Left cardiac atrium (tissue), 4 donors: Measurements from ENCODE around the gene PDXDC1. TPM values are rescaled to one million over a fixed set of nuclear protein-coding genes. Genes with fewer than 3 reads are reported as not detected.
"Not testable (repeated sequence)": the region's sequence is repeated elsewhere in the genome, so short reads cannot be mapped to it uniquely, and the experiment has no call there.

Source experiments
- ATAC-seq, 2 donors: fragments of 200-7000 bp; cut with Tn5 transposase; one replicate each; pipeline ENCODE4 v1.9.1; 2020; ENCODE audit warnings: mild to moderate bottlenecking in 2 of 2, moderate library complexity in 2 of 2
- DNase-seq: peaks from one replicate; pipeline ENCODE4 v3.0.0-alpha.2; 2020
- intact Hi-C, 2 donors: fragments of 100-400 bp; cut with DNase I; formaldehyde crosslinking; loops; one replicate each; pipeline versions ENCODE4 v1.14.1 to v1.15.1; 2022 to 2023
- total RNA-seq, 2 donors: library from RNA; stranded (reverse); fragmentation: NEBNext Ultra II Directional; extraction: Animal tissue kit (Norgen Biotek cat#: 25700); gene quantifications; one replicate each; pipeline ENCODE4 v1.2.1, GENCODE V29; 2021
- donor health status: DM: no; HTN: yes; CAD: no.
- donor health status: DM: no; HTN: yes; CAD: no; lungs with severe emphysema.
- donor health status: DM: yes; HTN: yes; CAD: no.
- donor health status: Dilated cardiomyopathy.

Gene PDXDC1
- total RNA-seq, 2 donors from 2014 or later = 73.8 to 103 TPM

DNA sequence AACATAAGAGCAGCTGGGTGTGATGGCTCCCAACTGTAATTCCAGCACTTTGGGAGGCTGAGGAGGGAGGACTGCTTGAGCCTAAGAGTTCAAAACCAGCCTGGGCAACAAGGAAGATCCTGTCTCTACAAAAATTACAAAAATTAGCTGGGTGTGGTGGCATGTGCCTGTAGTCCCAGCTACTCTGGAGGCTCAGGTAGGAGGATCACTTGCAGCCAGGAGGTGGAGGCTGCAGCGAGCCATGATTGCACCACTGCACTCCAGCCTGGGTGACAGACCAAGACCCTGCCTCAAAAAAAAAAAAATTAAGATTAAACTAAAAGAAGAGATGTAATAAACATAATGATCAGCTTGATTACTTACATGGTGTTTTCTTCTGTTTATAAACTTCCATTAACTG lies 75.6 kb downstream of the PDXDC1 start:
- ATAC-seq = not testable (repeated sequence)

DNA sequence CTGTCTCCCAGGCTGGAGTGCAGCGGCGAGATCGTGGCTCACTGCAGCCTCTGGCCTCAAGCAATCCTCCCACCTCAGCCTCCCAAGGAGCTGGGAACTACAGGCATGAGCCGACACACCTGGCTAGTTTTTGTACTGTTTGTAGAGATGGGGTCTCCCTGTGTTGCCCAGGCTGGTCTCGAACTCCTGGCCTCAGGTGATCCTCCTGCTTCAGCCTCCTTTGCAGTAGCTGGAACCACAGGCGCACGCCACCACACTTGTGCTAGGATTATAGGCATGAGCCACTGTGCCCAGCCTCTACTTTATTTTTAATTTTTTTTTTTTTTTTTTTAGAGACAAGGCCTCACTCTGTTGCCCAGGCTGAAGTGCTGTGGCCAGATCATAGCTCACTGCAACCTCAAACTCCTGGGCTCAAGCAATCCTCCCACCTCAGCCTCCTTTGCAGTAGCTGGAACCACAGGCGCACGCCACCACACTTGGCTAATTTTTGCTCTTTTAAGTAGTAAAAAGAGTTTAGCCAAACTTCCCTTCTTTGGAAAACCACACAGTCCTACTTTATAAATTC lies 76.6 kb downstream of the PDXDC1 start:
- ATAC-seq (no peak), DNase-seq (no peak)
- intact Hi-C loops = no loop called here

More for the DNA sequence above, 75.6 kb downstream of the PDXDC1 start:
- DNase-seq, intact Hi-C loops: not testable (repeated sequence)

DNA sequence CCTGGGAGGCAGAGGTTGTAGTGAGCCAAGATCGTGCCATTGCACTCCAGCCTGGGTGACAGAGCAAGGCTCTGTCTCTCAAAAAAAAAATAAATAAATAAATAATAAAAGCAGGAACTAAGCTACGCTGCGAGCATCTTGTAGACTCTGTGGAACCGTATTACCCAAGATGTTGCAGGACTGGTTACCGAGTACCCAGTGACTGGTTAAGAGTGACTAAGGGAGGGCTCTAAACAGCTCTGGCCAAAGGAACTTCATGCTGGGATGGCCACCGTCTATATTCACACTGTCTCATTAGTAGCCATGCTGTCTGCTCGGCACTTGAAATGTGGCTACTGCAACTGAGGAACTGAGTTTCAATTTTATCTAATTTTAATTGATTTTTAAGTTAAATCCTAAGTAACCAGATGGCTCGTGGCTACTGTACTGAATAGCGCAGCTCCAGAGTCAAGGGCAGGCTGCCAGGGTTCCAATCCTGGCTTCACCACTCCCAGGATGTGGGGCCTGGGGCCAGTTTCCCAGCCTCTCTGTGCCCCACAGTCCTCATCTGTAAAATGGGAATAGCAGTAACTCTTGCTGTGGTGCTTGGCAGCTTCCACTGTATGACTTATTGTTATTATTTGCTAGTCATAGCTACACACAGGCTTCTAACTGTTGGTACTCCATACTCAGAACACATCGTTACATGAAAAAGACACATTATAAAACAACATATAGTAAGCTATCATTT lies 78.1 kb downstream of the PDXDC1 start:
- peak; percentile 52 for DNase-seq

DNA sequence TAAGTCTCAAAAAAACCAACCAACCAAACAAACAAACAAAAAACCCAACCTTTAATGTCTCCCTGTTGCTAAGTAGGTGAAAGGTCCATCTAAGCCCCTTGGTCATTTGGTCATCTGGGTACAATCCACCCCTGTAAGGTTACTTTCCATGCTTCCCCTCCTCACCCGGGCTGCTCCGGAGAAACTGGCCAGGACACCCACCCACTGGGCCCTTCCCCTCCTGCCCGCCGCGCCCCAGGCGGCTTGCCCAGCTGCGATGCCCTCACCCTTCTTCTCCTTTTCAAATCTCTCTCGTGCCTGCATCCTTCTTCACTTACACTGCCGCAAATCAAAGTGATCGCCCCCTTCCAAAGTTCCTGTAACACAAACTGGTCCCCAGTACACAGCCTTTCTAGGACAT lies 79.1 kb downstream of the PDXDC1 start:
- ATAC-seq (no peak), DNase-seq (no peak)
- intact Hi-C loops = no loop called here

More for the DNA sequence above, 78.1 kb downstream of the PDXDC1 start:
- intact Hi-C loops = no loop called here
- ATAC-seq = no peak

DNA sequence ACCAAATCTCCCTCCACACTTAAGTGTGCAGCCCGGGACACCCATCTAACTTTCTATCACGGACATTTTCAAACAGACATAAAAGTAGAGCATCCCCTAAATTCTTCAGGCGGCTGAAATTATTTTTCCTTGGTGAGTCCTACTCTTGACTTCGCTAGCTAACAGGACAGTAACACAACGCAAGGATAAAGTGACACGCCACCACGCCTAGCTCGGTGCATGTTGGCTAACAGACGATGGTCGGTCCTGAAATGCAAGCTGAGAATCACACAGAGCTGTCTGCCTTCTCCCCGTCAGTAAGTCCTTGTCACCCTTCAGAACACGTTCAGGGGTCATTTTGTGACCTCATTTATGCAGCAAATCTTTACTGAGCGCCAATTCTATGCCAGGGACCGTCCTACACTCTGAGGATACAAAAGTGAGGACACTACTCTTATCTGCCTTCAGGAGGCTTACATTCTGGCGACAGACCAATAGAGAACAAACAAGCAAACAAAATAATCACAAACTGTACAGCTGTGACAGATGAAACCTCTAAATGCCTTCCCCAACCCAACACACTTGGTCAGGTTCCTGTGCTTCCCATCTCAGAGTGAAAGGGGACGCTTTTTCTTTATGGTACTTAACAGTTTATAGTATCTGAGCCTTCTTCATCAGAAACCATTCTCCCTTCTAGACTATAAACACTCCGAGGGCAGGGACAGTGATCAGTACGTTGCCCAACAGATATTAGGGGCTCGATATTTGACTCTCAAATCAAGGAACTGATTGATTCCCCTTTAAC lies 79.7 kb downstream of the PDXDC1 start:
- no peak for DNase-seq
- intact Hi-C loops = no loop called here
- ATAC-seq = no peak

DNA sequence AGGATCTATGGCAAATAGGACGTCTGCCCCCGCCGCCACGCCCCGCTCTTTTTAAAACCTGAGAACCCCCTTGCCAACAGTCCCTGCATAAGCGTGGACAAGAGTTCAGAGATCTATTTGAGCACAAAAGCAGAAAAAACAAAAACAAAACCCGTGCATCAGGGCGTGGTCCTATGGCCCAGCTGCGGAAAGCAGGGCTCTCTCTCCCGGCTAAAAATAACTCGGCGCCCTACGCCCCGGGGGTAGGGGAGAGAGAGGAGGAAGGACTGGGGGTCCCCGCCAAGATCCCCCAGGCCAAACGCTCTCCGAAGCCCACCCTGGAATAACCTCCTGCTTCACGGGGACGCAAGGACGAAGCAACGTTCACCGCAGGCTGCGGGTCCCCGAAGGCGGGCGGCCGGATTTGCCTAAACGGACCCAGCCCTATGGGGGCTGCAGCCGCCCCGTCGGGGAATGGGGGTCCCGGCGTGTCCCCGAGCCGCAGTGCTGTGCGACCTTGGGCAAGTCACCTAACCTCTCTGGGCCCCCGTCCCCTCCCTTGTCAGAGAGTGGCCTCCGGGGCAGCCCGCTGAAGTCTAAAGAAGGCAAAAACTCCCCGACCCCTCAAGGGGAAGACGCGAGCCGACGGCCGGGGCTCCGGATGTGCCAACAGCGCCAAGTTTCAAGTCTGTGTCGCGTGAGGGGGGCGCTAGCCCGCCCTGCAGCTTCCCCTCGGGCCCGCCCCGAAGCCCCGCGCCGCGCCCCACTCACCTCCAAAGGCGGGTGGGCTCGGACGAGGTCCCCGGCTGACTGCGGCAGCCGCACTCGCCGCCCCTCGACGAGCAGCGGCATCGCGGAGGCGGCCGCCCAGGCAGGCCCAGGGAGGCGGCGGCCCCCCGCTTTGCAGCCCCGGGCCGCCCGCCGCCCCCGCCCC lies 80.6 kb downstream of the PDXDC1 start:
- ATAC-seq (peak; percentile 38 to 40), DNase-seq (peak; percentile 71)
- intact Hi-C loops = no loop called here

DNA sequence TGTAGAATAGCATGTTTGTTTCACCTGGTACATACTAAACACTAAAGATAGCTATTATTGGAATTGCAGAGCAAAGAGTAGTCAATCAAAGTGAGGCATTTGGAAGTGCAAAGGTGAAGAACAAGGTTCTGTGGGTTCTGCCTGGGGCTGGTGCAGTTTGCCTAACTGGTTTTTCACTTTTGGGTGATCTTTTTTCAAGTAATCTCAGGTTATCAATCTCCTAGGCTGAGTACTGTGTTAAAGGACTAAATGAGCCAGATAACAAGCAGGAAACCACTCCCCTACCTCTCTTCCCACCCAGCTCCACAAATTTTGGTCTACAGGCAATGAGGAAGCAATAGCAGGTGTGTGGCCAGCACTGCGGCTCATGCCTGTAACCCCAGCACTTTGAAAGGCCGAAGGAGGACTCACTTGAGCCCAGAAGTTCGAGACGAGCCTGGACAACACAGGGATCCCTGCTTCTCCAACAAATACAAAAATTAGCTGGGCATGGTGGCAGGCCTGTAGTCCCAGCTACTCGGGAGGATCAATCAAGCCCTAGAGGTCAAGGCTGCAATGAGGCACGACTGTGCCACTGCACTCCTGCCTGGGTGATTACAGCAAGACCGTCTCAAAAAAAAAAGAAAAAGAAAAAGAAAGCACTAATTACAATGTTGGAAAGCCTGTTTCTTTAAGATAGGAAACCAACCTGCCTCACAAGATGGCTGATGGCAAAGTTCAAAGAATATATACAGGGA lies 83.0 kb downstream of the PDXDC1 start:
- ATAC-seq (no peak), DNase-seq (no peak)
- intact Hi-C loops = no loop called here

DNA sequence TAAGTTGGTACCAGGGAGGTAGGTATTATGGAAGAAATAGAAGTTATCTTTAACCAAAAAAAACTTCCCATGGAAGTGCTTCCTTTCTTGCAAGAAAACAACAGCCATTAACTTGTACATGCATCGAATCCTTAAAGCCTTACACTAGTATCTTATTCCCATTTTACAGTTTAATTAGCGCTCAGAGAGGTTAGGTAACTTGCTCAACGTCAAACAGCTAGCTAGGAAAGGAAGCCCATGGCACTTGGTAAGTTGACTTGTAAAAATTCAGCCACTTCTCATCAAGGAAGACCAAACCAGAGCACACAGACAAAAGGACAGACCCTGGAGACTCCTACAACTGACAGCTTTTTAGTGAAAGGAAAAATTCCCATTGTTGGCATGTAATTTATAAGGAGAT lies 84.5 kb downstream of the PDXDC1 start:
- ATAC-seq (no peak), DNase-seq (no peak)
- intact Hi-C loops = no loop called here

DNA sequence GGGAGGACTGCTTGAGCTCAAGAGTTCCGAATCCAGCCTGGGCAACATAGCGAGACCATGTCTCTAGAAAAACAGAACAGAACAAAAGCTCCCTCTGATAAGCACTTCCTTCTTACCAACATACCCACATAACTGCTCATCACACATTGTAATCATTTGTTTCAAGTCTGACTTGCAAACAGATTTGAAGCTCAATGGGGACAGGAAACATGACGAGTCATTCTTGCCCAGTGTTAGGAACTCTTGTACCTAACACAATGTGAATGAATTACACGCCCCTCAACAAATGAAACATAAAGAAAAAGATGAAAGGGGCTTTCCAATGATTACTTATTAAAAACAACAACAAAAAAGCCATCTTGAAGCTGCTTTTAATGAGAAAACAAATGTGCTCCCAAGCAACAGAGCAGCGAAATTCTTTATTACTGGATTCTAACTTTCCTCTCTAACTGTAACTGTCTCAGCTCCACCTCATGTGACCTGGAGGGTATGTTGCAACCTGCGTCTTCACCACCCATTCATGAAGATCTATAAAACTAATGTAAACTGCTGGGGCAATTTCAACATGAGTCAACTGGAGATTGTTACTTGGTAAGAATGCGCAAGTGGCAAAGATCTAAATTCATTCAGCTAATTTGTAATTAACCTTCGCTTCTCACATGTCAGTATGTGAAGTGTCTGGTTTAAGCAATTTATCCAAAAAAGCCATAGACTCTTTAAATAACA lies 87.4 kb downstream of the PDXDC1 start:
- ATAC-seq, DNase-seq, intact Hi-C loops: not testable (repeated sequence)

DNA sequence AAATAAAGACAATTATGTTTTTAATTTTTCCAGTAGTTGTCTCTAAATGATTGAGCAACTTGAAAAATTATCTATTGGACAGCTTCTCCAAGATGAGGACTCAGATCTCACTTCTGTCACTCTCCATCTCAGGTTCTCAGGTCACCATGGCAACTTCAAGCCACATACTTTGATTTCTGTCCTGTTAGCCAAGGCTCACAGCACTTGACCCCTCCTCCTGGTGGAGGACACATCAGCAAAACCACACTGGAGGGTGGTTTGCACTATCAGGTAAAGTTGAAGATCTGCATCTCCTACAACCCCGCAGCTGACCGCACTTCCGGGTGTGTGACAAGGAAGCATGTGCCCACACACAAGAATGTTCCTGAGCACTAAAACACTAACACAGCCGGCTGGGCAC lies 91.1 kb downstream of the PDXDC1 start:
- DNase-seq, ATAC-seq, intact Hi-C loops: not testable (repeated sequence)

DNA sequence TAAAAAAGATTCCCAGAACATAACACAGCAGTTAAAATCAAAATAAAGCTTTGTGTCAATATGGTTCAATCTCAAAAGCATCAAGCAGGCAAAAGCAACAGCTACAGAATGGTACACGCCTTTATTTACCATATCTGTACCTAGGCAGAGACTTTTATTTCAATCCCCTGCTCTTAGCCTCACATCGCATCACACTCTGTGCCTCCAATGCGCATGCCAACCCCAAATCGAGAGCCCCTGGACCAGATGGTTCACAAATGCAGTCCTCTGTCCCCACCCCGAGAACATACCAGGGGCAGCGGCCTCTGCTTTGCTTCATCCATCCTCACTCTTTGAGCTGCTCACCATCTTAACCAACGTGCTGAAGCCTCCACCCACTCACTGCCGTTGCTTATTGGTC lies 91.9 kb downstream of the PDXDC1 start:
- not testable (repeated sequence) for ATAC-seq

DNA sequence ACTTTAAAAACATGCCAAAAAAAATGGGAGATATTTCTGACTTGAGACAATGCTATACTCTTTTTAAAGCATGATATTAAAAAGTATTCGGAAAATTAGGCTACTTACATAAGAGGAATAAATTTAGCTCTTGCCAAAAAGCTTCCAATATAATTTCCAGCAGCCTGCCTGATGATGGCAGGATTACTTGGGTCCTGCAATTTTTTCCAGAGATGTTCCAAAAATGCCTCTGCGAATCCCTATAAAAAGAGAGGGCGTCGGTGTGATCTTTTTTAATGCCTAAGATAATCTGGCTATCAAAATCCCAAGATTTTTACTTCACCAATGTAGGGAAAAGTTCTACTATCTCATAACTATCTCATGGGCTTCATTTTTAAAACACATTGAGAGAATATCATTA lies 96.2 kb downstream of the PDXDC1 start:
- ATAC-seq, DNase-seq, intact Hi-C loops: not testable (repeated sequence)

More for the DNA sequence above, 91.9 kb downstream of the PDXDC1 start:
- intact Hi-C loops, DNase-seq: not testable (repeated sequence)

DNA sequence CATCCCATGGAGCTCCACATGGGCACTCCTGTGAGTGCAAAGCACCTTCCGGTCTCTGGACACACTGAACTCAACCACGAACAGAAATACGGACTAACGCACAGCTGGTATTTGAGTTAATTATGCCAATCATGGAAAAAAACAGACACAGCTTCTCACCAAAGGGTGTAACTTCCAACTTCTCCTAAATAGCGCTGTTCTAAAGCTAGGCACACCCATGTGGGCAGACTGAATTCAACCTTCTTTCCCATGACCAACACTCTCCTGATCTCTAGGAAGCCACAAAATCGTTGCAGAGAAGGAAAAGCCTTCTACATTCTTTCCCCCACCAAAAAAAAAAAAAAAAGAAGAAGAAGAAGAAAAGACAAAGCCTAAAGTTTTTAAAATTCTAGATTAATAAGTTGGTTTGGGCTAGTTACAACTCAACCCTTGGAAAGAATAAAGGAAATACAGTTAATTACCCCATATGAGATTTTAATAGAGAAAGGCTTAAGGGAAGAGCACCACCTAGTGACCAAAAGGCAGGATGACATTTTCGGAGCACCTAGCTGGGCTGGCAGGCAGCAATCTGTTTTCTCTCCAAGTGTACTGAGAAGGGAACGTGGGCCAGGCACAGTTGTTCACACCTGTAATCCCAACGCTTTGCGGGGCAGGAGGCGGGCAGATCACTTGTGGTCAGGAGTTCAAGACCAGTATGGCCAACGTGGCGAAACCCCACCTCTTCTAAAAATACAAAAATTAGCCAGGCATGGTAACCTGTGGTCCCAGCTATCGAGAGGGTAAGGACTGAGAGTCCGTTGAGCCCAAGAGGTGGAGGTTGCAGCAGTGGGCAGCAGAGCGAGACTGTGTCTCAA lies 97.3 kb downstream of the PDXDC1 start:
- intact Hi-C loops, DNase-seq: not testable (repeated sequence)
- ATAC-seq = peak; percentile 85 to 87

DNA sequence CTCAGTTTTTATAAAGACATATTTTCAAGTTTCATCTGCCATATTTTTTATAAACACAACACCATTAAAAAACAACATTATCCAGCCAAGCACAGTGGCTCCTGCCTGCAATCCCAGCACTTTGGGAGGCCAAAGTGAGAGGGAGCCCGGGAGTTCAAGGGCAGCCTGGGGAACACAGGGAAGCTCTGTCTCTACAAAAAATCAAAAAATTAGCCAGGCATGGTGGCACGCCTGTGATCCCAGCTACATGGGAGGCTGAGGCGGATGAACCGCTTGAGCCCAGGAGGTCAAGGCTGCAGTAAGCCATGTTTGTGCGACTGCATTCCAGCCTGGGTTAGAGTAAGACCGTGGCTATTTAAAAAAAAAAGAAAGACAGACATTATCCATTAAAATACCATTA lies 98.3 kb downstream of the PDXDC1 start:
- intact Hi-C loops = no loop called here

DNA sequence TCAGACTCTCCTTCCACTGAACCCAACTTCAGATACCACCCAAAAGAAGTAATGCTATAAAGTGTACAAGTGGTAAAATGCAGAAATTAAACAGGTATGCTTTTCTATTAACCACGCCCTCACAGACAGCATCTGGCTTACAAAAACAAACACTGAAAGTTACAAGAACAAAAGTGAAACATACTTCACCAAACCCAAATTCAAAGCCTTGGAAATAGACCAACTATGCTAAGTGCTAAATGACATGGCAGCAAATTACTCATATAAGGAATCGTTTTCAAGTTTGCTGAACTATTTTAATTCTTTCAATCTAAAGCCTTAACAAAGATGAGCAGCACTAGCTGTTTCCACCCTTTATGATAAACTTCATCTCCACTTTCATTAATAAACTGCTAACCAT lies 101.3 kb downstream of the PDXDC1 start:
- ATAC-seq, intact Hi-C loops, DNase-seq: not testable (repeated sequence)

More for the DNA sequence above, 98.3 kb downstream of the PDXDC1 start:
- ATAC-seq (no peak), DNase-seq (no peak)

DNA sequence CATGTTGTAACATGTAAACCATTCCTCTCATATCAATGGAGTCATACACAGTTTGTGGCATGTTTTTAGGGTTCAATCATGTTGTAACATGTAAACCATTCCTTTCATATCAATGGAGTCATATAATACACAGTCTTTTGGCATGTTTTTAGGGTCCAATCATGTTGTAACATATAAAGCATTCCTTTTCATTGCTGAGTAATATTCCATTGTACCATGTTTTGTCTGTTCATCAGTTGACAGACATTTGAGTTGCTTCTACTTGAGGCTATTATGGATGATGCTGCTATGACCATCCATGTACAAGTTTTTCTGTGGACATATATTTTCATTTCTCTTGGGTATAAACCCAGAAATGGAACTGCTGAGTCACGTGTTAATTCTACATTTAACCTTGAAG lies 106.1 kb downstream of the PDXDC1 start:
- intact Hi-C loops, ATAC-seq, DNase-seq: not testable (repeated sequence)

DNA sequence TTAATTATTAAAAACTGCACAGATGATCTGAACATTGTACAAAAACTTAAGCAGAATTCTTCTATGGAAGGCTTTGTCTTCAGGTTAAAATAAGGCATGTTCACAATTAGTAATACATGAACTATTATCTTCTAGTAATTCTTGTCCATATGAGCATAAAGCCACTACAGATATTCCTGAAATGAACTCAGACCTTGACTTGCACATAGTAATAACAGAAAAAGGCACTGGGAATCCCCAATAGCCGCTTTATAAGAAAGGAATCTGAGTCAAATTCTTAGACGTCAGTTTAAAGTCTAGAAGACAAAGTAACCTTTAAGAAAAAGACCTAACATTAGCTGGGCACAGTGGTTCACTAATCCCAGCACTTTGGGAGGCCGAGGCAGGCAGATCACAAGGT lies 108.0 kb downstream of the PDXDC1 start:
- DNase-seq, intact Hi-C loops, ATAC-seq: not testable (repeated sequence)
